GM18511 (cell line): Measurements from ENCODE around the gene MIPOL1.
"Not testable (repeated sequence)": the region's sequence is repeated elsewhere in the genome, so short reads cannot be mapped to it uniquely, and the experiment has no call there.

ENCODE experiments used
- ATAC-seq: cut with Tn5 transposase; IDR thresholded peaks from one replicate; pipeline ENCODE4 v1.9.1; 2021; ENCODE audit warnings: mild to moderate bottlenecking, moderate library complexity; ENCODE audit not compliant: unreplicated experiment

The MIPOL1 gene

DNA sequence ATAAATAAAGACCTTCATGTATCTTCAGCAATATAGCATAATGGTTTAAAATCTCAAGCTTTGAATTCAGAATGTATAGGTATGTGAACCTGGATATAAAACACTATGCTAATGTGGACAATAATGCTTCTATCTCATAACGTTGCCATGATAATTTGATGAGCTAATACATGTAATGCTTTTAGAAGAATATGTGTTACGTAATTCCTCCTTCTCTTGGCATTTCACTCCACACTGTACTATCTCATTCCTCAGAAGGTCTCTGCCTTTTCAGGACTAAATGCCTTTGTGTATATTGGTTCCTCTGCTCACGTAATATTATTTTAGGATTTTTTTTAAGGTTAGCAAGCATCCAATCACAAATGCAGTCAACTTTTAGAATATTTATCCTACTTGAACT is 310.8 kb downstream of the MIPOL1 start:
- no peak for ATAC-seq

DNA sequence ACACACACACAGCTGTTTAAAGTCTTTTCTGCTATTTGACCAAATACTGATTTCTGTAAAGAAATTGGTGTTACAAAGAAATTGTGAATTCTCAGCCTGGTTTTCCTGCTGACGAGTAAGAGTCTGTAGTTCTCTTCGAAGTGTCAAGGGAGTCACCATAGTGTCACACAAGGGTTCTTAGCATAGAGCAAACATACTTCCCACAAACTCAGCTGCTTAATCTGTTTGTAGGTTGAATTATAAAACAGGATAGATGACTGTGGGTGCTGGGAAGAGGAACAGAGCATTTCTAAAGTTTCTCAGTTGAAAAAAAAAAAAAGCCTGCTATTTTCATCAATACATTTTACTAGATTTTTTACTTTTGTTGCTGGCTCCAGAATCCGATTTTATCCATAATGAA is 314.4 kb downstream of the MIPOL1 start:
- no peak for ATAC-seq

DNA sequence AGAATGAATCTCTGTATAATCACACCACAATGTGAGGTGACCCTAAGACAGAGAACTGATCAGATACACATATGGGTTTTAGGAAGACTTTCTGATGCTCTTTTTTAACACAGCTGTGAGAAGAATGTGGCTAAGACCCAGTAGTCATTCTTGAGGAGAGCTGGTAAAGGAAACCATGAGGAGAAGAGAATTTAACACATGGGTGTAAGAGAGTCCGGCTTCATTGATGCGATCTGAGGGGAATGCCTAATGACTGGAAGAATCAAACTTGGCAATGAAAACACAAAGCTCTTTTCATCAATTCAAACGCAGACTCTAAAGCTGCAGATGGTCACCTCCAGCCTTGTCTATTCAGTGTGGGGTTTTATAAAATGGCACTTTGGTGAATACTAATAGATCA is 318.0 kb downstream of the MIPOL1 start:
- no peak for ATAC-seq

DNA sequence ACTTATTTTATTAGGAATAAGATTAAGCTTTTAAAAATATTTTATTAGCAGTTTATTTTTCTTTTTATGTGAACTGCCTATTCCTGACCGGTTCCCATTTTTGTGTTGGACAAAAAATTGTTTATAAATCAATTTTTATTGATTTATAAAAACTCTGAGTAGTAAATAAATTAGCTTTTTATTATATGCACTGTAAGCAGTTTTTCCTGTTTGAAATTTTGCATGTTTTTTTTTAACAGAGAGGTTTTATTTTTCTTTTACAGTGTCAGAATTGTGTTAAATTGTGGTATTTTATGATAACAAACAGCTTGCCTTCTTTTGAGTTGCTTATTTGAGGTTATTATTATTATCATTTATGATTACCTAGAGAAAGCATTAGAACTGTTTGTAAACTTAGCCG is 329.3 kb downstream of the MIPOL1 start:
- no peak for ATAC-seq

DNA sequence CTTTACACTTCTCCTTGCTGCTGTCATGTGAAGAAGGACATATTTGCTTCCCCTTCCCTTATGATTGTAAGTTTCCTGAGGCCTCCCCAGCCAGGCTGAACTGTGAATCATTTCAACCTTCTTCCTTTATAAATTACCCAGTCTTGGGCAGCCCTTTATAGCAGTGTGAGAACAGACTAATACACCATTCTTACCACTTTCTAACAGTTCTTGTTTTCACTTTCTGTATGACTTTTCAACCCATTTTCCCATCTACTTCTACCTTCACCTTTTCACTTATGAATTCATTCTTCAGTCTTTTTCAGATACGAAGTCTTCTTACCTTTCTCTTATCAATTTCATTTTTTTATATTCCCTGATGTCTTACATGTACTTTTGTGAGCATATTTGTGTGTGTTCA is 342.3 kb downstream of the MIPOL1 start:
- ATAC-seq = no peak

DNA sequence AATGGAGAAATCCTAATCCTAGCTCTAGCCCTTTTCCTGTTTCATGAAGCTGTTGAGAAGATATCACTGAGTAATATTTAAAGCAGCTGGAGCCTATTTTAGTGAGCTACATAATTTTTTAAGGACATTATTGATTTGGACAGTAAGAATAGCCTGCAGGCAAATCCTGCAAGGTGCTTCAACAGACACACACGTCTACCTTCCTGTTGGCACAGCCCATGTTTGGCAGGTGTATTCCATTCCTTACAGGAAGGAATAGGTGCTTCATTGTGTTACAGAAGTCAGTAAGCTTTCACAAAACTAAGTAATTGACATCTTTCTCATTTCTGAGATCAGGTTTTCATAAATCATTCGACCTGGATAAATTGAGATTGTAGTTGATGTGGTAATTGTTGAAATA is 346.7 kb downstream of the MIPOL1 start:
- no peak for ATAC-seq

DNA sequence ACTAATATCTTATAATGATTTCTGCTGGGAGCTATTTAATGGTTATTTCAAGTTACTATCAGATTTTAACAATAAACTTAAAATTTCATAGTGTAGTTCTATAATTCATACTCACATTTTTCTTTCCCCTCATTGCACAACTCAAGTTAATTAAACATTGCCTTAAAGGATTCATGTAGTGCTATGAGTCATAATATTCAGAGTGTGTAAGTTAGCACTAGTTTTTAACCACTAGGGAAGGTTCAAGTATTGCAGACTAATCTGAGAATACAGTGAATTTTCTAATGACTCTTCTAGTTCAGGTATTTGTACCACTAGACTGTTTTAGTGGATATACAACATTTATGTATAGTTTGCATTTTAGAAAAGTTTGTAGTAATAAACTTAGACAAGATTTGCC is 347.4 kb downstream of the MIPOL1 start:
- ATAC-seq = no peak

DNA sequence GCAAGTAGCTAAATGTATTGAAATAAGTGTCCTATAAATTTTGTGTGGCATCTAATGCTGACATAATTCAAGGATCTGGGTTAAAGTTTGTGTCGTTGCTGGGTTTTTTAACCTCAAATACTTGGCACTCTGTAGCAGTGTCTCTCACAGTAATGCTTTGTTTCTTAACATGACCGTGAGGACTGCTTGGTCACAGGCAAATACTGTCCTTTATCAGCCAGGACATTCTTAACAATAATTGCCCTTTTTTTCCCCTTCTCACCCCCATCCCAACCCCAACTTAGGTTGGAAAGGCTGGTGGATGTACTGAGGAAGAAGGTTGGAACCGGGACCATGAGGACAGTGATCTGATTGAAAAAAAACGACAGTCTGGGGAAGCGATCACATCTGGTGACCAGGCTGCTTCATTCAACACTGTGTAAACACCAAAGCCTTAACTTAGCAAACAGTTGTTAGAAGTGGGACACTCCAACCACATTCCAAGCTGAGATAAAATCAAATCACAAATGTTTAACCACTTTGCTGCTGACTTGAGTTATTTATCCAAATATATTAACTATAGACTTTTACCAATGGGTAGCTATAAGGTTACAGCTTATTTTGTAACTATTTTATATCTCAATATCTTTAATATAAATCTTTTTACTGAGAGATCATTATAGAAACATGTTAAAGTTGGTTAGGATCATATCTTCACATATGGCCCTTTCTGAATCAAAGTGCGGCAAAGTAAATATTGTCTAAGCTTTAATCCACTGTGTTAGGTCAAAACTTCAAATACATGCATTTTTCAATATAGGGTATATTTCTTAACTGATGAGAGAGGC is 349.1 kb downstream of the MIPOL1 start:
- no peak for ATAC-seq

DNA sequence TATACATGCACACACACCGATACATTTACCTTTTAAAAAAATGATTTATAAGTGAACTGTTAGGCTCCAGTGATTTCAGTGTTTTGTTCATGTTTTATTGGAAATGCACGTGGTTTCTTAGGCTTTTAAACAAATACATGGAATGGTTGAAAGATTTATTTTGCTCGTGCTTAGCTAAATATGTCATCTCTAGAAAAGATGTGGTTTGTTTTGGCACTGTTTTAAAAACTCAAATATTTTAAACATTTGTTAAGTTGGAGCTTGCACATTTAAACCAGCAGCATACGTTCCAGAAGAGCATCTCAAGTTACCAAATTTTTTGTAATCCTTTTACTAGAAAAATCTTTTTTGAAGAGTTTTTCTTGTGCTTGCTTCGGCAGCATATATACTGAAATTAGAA is 352.8 kb downstream of the MIPOL1 start:
- no peak for ATAC-seq

DNA sequence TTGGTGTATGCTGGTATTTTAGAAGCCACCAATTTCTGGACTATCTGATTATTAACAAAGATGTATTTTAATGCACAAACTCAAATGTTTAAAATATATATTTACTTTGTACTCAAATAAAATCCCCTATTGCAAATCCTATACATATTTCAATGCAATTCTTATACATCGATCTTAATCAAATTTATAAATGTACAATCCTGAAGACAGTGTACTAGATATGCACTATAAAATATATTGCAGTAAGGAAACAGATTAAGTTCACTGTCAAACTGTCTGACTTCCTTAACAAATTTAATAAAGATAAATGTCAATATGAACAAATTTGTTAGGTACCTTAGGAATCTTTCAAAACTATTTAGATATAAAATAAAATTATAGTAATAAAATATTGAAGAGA is 353.4 kb downstream of the MIPOL1 start:
- no peak for ATAC-seq

DNA sequence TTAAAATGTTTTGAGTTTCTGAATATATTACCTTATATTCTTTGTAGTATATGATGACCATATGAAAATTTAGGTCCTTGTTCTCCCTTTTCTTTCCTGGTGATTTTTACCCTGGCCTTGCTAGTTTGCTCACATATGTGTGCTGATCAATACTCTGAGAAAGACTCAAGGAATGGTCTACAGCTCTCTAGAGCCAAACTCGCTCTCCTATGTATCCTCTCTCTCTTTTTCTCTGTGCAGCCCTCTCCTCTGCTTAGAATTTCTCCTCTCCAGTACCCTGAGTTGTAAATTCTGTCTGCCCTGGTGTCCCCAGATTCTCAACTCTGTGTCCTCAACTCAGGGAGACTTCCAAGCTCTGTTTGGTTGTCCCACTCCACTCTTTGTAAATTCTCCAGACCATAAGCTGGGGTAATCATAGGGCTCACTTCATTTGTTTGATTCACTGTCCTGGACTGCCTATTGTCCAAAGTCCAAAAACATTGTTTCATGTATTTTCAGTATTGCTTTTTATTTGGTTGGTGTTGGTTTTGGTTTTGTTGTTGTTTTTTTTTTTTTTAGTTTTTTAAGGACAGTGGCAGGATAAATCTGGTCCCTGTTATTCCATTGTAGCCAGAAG is 356.3 kb downstream of the MIPOL1 start:
- no peak for ATAC-seq

DNA sequence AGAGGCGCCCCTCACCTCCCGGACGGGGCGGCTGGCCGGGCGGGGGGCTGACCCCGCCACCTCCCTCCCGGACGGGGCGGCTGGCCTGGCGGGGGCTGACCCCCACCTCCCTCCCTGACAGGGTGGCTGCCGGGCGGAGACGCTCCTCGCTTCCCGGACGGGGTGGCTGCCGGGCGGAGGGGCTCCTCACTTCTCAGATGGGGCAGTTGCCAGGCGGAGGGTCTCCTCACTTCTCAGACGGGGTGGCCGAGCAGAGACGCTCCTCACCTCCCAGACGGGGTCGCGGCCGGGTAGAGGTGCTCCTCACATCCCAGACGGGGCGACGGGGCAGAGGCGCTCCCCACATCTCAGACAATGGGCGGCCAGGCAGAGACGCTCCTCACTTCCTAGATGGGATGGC is 357.9 kb downstream of the MIPOL1 start:
- ATAC-seq = not testable (repeated sequence)

DNA sequence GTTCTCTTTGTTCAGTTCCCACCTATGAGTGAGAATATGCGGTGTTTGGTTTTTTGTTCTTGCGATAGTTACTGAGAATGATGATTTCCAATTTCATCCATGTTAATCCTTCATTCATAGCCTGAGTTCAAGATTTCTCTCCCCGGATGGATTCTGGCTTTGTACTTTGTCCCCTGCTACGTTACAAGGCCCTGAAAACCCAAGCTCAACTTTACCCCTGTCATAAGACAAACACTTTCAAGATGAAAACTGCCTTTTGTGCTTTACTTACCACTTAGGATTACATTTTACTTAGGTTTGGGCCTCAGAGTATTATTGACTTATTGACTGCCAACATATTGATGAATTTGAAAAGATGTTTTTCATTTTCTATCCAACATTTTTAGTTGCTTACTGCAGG is 361.0 kb downstream of the MIPOL1 start:
- ATAC-seq = no peak

DNA sequence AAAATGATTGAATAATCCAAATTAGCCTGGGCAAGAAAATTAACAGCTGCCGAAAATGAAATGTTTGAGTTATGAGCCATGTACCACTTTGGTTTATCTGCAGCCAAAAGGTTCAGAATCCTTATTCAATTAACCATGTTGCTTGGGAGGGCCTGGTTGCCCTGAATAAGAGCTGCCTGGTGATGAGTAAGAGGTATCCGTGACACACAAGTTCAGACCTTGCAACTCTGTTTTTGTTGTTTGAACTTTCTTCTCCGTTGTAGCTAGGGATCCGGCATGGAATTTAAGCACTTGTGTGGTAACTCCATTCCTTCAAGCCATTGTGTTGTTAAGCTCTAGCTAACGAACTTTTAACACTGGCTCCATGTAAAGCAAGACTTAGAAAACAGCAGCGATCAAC is 361.6 kb downstream of the MIPOL1 start:
- ATAC-seq = no peak

DNA sequence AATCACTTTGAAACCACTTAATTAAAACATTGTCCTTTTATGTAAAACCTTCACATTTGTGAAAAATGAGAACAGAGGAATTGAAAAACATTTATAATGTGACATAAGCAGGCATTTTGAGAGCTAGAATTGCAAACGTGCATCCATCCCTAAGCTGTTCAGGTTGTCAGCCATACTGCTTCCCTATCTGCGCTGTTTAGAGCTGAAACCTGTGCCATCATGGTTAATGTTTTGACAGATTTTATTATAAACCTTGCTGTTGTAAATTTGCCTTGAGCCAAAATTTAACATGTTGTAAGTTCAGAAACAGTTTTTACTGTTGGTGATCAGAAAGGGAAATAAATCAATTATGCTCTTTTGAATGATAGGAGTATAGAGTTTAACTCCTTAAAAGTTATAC is 365.5 kb downstream of the MIPOL1 start:
- ATAC-seq = no peak

DNA sequence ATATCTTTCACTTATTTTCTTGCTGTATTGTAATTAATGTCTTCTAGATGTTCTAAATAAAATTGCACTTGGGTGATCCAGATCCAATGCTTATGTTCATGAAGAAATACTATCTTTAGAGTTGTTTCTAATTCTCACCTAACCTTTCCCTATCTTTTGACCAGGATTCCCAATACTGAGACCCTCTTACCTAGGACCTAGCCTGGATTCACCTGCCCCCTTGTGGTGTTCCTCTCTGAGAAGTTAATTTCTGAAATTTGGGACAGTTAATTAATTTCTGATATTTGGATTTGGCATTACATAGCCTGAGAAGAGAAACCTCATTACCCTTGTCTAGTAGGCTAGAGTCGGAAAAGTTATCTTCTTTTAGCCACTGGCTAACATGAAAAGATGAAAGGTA is 367.8 kb downstream of the MIPOL1 start:
- ATAC-seq = no peak

DNA sequence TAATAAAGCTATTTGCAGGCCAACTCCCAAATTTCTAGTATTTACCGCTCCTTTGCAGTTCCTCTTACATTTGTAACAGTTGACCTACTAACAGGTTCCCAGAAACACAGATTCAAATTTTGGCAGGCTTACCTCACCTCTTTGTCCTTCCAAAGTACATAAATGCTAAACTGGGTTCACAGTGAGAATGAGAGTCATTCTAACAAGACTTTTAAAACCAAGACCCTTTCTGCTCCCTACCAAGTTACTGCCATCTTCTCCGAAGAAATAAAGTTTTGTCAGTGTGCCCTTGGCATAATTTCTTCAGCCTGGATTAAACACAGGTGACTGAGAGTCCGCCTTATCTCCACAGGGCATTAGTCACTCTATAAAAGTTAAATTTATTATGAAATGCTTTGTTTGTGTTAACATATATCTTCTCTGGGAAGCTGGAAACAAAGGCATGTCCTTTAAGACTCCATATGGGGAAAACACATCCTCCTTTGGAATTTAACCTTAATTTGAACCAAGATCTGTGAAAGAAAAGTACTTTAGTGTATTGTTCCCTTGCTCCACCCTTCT is 369.2 kb downstream of the MIPOL1 start:
- no peak for ATAC-seq

DNA sequence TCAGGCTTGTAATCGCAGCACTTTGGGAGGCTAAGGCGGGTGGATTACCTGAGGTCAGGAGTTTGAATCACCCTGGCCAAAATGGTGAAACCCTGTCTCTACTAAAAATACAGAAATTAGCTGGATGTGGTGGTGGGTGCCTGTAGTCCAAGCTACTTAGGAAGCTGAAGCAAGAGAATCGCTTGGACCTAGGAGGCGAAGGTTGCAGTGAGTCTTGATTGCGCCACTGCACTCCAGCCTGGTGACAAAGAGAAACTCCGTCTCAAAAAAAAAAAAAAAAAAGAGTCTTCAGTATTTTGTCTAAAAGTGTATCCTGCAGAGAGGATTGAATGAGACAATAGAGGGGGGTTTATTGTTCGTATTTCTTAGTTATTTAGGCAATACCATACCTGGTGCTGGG is 372.0 kb downstream of the MIPOL1 start:
- no peak for ATAC-seq

DNA sequence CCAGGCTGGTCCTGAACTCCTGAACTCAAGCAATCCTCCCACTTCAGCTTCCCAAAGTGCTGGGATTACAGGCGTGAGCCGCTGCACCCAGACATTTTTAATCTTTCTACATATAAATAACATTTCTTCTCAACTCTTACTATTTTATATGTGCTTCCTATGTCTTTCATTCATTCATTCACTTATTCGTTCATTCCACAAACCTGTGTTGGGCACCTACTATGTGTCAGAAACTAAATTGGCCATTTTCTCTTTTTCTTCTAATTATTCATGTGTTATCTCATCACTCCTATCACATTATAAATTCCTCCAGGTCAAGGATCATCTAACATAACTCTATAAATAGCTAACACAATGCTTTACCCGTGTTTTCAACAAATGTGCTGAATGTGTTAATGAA is 373.7 kb downstream of the MIPOL1 start:
- no peak for ATAC-seq

DNA sequence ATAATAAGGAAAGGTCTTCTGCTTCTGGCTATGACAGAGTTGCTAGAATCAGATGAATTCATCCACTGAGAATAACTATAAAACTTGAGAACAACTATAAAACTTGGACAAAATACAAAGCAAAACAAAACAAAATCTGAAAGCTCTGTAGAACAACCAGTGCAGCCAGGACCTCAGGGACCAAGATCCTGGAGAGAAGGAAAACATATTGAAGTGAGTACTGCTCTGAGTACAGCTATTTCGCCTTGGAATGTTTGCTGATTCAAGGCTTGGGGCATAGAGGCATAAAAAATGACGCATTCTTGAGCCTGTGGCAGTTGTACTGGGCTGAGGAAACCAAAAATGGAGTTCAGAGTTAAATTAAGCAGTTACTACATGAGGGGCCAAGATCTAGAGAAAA is 375.6 kb downstream of the MIPOL1 start:
- no peak for ATAC-seq

DNA sequence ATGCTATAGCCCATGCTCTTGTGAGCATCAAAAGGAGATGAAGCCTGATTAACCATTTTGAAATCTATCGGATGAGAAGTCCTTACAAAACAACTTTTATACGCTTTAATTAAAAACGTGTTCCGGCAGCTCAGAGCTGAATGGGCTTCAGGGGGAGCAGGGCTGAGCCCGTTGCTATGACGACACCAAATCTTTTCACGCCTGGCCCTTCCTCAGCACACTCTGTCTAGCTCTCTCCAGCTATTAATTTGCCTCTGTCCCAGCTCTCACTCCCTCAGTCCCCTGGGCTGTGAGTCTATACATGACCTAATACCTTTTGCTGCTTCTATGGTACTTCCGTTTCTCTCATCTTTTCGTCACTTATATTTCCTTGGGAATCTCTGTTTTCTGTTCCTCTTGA is 381.5 kb downstream of the MIPOL1 start:
- ATAC-seq = no peak

DNA sequence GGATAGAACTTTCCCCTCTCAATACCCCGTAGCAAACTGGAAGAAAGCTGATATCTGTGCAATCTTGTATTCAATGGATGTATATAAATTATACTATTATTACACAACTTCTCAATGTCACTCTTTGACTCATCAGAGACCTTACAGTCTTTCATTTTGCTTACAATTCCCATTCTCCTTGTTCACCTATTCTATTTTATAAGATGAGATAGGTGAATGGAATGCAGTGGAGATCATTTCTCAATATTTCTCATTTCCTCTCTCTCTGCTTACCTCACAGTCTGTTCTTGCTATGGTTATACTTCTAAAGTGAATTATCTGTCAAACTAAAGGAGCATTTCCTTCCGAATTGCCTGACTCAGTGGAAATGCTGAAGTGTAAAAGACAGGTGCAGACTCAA is 382.4 kb downstream of the MIPOL1 start:
- ATAC-seq = no peak
